ENCODE results near the gene AP1AR. TPM values are rescaled to one million over a fixed set of nuclear protein-coding genes. Genes with fewer than 3 reads are reported as not detected.
A peak's percentile ranks its signal among the peaks of the same experiment; 100 is the strongest.

AP1AR gene
- total RNA-seq, 1 experiment from 2014 or later: 27.6 TPM

DNA sequence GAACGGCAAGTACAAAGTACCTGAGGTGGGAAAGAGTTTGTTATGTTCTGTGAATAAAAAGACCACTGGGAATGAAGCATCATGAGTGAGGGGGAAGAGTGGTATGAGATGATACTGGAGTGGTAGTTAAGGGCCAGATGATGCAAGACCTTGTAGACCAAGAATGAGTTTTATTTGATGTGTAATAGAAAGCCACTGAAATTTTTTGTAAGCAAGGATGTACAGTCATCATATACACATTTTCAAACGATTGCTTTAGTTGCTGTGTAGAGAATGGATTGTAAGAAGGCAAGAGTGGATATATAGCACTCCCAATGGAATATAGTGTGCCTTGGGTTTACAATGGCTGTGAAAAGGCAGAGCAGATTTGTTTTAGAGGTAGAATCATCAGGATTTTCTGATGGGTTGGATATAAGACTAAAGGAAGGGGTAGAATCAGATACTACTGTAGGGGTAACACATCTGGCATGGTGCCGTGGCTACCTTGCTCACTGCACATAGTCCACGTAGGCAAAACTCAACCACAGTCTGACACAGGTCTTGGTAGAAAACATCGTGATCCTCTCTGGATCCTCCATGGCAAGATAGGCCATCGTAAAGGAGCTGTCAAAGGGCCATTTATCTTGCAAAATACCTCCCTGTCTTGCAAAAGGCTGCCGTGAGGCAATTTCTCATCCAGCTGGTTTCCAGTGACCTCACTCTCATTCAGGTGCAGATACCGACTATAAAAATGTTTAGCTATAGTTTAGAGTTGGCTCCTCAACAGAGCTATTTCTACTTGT lies 39.2 kb downstream of the AP1AR start:
- ChIA-PET CTCF (no interaction called here), POLR2A (ENCODE audit: unreplicated experiment) (interaction anchor here (0.6 kb wide), 1 partner anchor 14 kb away, joined by 3 read pairs; no protein-coding TSS in a partner anchor)
- H3K36me3 ChIP-seq (ENCODE audit: low read depth): peaks cover 34% of the 10 kb centered on the region
- H3K4me1 ChIP-seq (replicated peaks; ENCODE audit: insufficient read depth): 0 out of 2 replicates have a peak, but pooled peaks cover 6% of the 10 kb centered on the region
- no peaks in the 10 kb centered on the region for H3K9me3 ChIP-seq (ENCODE audit: insufficient read depth, low read depth)
- no peaks in the 10 kb centered on the region for H4K20me1 ChIP-seq (ENCODE audit: insufficient read depth)
- no peak overlapping the region for H3K4me2 ChIP-seq
- peak overlapping the region; percentile 15 for H3K27ac ChIP-seq
- intact Hi-C loops (cut with micrococcal nuclease; ENCODE audit: unreplicated experiment): no loop called here
- H2AFZ ChIP-seq: no peak overlapping the region
- no peak overlapping the region for H3K4me3 ChIP-seq
- H3K27me3 ChIP-seq (ENCODE audit: insufficient read depth, low read depth): no peaks in the 10 kb centered on the region
- DNase-seq: no peak
- H3K79me2 ChIP-seq (ENCODE audit: low read depth): no peaks in the 10 kb centered on the region
- H3F3A ChIP-seq (ENCODE audit: insufficient read depth, low read depth): peaks cover 11% of the 10 kb centered on the region; the same call in 1 of the 2 replicates
- BruUV-seq (replicated peaks): no TSS peak
- H3K9me2 ChIP-seq (ENCODE audit: insufficient read depth): no peaks in the 10 kb centered on the region
- TF ChIP-seq, protein P1, sequence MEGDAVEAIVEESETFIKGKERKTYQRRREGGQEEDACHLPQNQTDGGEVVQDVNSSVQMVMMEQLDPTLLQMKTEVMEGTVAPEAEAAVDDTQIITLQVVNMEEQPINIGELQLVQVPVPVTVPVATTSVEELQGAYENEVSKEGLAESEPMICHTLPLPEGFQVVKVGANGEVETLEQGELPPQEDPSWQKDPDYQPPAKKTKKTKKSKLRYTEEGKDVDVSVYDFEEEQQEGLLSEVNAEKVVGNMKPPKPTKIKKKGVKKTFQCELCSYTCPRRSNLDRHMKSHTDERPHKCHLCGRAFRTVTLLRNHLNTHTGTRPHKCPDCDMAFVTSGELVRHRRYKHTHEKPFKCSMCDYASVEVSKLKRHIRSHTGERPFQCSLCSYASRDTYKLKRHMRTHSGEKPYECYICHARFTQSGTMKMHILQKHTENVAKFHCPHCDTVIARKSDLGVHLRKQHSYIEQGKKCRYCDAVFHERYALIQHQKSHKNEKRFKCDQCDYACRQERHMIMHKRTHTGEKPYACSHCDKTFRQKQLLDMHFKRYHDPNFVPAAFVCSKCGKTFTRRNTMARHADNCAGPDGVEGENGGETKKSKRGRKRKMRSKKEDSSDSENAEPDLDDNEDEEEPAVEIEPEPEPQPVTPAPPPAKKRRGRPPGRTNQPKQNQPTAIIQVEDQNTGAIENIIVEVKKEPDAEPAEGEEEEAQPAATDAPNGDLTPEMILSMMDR (conservative IDR thresholded peaks at IDR 0.05): no peak
- no peak for TF ChIP-seq EZH2 (IDR thresholded peaks at IDR 0.05; ENCODE audit: low read depth)

DNA sequence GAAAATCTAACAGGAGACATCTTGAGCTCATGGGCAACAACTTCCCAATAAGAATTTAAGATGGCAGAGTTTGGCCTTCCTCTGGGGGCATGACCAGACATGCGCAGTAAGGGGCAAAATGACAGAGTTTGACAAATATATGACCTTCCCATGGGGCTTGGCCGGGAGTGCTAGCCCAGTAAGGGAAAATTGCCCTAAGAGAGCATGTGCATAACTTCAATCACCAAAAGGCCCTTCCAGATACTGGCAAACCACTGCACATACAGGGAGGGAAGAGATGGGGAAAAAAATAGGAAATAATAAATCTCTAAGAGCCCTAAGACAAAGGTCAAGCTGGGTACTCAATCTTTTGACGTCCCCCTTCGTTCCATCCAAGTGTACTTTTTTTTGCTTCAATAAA lies 40.7 kb downstream of the AP1AR start:
- POLR2A ChIA-PET (ENCODE audit: unreplicated experiment): no interaction called here
- no peak overlapping the region for H2AFZ ChIP-seq

DNA sequence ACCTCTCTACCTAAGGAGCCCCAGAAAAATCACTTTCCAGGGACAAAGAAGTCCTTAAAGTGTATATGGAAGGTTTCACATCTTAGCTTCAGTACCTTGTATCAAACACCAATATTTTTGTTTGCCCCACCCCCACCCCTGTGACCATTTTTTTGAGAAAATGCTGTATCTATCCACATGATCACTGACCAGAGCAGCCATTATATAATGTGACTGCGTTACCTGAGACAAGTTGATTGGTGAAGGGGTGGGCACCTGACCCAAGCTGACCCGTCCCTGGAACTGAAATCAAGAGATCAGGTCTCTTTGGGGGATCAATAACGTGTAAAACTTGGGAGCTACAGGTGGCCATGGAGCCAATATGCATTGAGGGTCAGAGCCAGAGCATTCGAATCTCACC lies 43.4 kb downstream of the AP1AR start:
- H3K4me3 ChIP-seq: no peak overlapping the region
- CTCF ChIA-PET: no interaction called here
- no peak for DNase-seq
- POLR2A ChIA-PET (ENCODE audit: unreplicated experiment): interaction anchor here (0.6 kb wide), 1 partner anchor 233 kb away, joined by 15 read pairs; no protein-coding TSS in a partner anchor
- H3F3A ChIP-seq (ENCODE audit: insufficient read depth, low read depth): peaks cover 24% of the 10 kb centered on the region; the same call in 1 of the 2 replicates
- no peak overlapping the region for H3K4me2 ChIP-seq
- peaks cover 12% of the 10 kb centered on the region; the same call in 1 of the 2 replicates for H3K4me1 ChIP-seq (replicated peaks; ENCODE audit: insufficient read depth)
- H4K20me1 ChIP-seq (ENCODE audit: insufficient read depth): no peaks in the 10 kb centered on the region
- BruUV-seq (replicated peaks): no TSS peak
- H3K79me2 ChIP-seq (ENCODE audit: low read depth): peaks cover 11% of the 10 kb centered on the region
- no peaks in the 10 kb centered on the region for H3K9me2 ChIP-seq (ENCODE audit: insufficient read depth)
- TF ChIP-seq EZH2 (IDR thresholded peaks at IDR 0.05; ENCODE audit: low read depth): no peak
- TF ChIP-seq, protein P1 (conservative IDR thresholded peaks at IDR 0.05): no peak
- H3K27ac ChIP-seq: no peak overlapping the region
- H3K9me3 ChIP-seq (ENCODE audit: insufficient read depth, low read depth): no peaks in the 10 kb centered on the region
- peaks cover 5% of the 10 kb centered on the region for H3K36me3 ChIP-seq (ENCODE audit: low read depth)
- H3K27me3 ChIP-seq (ENCODE audit: insufficient read depth, low read depth): no peaks in the 10 kb centered on the region
- intact Hi-C loops (cut with micrococcal nuclease; ENCODE audit: unreplicated experiment): no loop called here
- no peak overlapping the region for H2AFZ ChIP-seq

More for the DNA sequence above, 40.7 kb downstream of the AP1AR start:
- Histone ChIP-seq H3K79me2 (ENCODE audit: low read depth) (no peaks in the 10 kb centered on the region), H3K4me1 (replicated peaks; ENCODE audit: insufficient read depth) (0 out of 2 replicates have a peak, but pooled peaks cover 6% of the 10 kb centered on the region), H3K36me3 (ENCODE audit: low read depth) (peaks cover 24% of the 10 kb centered on the region), H3K9me2 (ENCODE audit: insufficient read depth) (no peaks in the 10 kb centered on the region), H3K4me3 (no peak overlapping the region), H3F3A (ENCODE audit: insufficient read depth, low read depth) (peaks cover 11% of the 10 kb centered on the region; the same call in 1 of the 2 replicates), H3K27me3 (ENCODE audit: insufficient read depth, low read depth) (no peaks in the 10 kb centered on the region), H3K4me2 (no peak overlapping the region), H3K9me3 (ENCODE audit: insufficient read depth, low read depth) (no peaks in the 10 kb centered on the region), H4K20me1 (ENCODE audit: insufficient read depth) (no peaks in the 10 kb centered on the region), H3K27ac (no peak overlapping the region)
- no peak for DNase-seq
- intact Hi-C loops (cut with micrococcal nuclease; ENCODE audit: unreplicated experiment): no loop called here
- TF ChIP-seq, protein P1 (conservative IDR thresholded peaks at IDR 0.05): no peak
- no peak for TF ChIP-seq EZH2 (IDR thresholded peaks at IDR 0.05; ENCODE audit: low read depth)
- CTCF ChIA-PET: no interaction called here
- BruUV-seq (replicated peaks): no TSS peak

Data from PC-9 (cell line).